ENCODE results near the gene SMPD3.

Gene SMPD3

DNA sequence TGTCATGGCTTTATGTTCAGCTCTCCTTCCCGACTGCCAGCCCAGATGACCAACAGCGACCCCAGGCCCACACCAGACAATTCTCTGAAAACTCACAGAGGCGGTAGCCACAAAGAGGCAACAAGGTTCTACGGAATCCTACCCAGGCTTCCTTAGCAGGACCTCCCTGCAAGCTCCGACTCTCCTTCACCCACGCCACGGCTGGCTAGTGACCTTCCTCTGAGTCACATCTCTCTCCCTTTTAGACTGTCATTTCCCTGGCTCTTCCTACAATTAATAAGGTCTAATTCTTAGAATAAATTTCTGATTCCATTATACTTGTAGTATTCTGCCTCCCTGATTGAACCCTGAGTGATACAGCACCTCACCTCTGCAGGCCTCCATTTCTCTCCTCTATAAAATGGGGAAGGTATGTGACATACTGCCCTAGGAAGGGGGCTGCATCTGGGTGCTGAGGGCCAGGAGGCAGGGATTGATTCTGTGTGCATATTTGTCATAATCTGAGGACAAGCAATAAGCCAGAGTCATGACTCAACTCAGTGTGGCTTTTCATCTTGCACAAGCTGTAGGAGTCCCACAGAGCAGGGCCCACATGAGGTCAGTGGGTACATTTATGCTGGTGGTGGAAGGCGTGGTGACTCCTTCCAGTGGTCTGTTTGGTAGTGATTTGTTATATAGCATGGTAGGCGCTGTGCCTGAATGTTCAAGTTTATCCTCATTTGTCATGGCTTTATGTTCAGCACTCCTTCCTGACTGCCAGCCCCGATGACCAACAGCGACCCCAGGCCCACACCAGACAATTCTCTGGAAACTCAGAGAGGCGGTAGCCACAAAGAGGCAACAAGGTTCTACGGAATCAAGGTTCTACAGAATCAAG is 46.2 kb downstream of the SMPD3 start:
- no peak for DNase-seq

DNA sequence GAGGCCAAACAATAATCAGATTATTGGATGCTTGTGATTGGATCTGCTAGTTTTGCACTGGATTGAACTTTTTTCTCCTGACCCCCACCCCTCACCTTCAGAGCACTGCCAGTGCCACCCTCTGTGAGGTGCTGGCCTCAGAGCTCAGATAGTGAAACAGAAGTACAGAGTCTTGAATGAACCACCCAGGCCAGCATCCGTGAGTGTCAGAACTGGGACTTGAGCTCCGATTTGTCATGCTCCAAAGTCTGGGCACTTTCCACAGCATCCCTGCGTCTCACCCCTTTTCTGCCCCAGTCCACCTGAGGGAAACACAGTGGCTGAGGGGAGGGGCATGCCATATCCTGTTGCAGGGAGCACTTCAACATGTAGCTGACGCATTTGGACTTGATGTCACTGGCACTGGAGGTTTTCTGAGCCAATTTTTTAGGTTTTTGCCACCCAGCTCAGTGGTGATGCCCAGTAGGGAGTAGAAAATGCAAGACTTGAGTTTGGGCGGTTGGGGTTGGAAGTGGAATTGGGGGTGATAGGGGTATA is 47.3 kb downstream of the SMPD3 start:
- DNase-seq = no peak

DNA sequence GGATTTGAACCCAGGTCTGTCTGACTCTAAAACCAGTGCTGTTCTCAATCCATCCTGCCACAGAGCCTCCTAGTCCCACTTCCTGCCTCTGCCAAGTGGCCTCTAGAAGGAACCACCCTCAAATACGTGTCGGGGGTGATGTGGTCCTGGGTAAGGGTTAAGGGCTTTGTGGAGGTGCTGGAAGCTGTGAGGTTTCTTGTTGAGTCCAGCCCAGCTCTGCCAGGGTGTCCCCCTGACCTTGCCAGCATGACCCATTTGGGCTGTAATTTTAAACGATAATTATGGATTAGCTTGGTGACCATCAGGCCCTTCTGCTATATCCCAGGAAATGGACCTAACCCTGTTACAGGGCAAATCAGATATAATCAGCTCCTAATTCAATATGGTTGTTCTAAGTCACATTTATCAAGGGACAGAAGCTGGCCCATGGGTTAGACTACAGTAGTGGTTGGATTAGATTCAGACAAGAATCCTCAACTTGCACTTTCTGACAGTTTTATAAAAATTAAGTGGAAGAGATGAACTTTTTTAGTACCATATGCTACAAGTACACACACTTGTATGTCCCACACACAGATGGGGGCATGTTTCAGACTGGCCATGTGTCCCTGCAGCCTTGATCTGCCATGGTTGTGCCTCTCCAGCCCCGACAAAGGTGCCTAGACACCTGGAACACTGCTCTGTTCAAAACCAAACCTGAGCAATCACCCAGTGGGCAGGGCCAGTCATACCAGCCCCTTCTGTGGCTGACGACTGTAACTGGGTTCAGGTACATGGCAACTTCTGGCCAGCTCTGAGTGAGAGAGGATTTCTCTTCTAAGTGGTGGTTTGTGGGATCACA is 48.0 kb downstream of the SMPD3 start:
- DNase-seq = no peak

DNA sequence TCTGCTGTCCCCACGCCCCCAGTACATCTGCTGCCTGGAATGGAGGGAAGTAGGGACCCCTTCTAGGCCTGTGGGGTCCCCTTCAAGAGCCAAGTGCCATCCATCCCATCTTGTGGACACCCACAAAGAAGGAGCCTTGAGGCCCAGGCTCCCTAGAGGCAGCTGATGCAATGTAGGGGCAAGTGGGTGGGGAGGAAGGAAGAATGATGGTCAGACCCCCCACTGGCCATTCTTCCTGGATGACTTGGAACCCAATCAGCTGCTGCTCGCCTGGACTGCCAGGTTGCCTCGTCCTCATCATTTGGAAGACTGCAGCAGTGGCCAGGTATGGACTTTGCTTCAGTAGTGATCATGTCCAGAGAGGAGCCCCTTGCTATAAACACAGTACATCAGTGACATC is 48.9 kb downstream of the SMPD3 start:
- DNase-seq = no peak

DNA sequence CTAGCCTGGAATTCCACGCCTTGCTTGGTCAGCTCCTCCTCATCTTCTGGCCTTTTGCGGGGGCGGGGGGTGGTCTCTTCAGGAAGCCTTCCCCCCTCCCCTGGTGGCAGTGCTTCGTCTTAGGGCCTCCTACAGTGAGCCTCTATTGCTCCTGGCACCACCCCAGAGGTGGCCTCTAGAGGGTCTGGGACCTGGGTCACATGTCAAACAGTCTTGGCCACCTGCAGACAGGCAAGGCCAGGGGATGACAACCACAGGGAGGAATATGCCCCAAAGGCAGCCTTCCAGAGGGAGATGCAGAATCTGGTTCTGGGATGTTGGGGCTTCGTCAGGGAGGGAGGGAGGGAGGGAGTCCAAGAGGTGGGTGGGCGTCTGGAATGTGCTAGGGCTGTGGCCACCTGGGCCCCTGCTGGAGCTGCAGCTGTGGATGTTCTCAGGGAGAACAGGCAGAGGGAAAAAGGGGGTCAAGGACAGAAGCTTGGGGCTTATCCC is 50.6 kb downstream of the SMPD3 start:
- DNase-seq = no peak

DNA sequence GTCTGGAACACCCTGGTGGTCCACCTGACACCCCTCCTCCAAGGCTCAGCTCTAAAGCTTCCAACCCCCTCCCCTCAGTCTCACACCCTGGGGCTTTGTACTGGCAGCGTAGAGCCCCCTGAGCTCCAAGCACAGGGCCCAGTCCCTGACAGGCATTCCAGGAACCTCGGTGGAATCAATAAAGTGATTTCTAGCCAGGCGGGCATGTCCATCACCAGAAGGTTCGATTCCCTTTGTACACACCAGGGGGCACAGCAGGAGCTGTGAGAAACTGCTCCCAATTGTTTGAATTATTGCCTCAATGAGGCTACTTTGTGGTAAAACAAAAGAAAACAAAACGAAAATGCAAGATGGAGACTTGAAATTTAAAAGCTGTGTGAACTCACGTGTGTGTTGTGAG is 51.8 kb downstream of the SMPD3 start:
- peak; percentile 3 for DNase-seq

DNA sequence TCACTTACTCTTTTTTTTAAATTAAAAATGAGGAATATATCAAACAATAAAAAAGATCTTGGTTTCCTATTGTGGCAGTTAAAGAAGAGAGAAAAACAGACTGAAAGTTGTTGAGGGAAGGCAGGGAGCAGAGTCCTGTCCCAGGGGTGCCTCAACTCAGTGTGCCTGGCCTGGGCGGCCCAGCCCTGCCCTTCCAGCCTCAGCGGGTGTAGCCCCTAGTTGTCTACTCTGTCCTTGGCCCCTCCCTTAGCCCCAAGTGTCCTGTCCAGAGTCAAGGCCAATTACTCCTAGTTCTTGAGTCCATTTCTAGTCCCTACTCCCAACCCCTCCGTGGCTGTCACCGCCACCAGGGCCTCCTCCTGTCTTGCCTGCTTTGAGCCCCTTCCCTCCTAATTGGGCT is 52.5 kb downstream of the SMPD3 start:
- no peak for DNase-seq

DNA sequence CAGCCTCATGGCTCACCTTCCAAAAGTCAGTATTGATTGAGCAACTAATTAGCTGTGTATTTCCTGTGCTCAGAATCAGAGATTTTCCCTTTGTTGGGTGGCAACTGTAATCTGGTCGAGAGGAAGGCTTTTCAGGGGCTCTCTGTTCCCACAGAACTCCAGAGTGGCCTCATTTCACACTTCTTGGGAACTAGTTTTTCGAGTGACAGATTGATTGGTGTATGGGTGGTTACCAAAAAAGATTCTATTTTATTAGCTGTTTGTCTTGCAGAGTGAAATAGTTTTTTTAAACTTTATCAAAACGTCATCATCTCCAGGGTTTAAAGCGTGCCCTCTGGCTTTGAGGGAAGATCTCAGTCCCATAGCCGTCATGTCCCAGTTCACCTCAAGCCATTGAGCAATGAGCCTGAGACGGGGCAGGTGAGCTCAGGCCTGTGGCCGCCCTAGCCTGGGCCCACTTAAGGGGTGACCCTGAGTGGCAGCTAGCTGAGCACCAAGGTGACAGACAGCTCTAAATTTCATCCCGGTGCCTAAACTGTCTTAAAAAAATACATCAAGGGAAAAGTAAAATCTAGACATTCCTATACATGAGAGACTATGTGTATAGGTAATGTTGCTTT is 53.0 kb downstream of the SMPD3 start:
- no peak for DNase-seq

DNA sequence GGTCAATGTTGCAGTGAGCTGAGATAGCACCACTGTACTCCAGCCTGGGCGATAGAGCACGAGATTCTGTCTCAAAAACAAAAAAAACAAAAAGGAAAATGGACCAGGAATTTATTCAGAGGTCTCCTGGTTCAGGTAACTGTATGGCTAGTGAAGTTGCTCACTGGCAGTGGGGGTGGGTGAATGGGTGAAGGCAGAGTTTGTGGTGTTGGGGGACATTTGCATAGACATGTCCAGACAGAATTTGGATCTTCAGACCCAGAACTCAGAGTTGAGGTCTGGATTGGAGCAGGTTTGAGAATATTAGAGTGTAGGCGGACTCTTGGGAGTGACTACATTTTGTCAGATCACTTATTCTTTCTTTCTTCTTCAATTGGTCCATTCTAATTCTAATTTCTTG is 55.0 kb downstream of the SMPD3 start:
- no peak for DNase-seq

DNA sequence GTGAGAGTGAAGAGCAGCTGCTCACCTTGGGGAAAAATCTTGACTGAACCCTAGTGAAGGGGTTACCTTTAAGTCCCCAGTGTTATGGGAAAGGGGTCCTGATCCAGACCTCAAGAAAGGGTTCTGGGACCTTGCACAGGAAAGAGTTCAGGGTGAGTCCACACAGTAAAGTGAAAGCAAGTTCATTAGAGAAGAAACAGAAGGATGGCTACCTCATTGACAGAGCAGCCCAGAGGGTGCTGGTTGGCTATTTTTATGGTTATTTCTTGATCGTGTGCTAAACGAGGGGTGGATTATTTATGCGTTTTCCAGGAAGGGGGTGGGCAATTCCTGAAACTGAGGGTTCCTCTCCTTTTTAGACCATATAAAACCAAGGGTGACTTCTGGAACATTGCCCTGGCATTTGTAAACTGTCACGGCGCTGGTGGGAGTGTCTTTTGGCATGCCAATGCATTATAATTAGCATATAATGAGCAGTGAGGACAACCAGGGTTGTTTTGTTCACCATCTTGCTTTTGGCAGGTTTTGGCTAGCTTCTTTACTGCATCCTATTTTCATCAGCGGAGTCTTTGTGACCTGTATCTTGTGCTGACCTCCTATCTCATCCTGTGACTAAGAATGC is 58.4 kb downstream of the SMPD3 start:
- DNase-seq = no peak

DNA sequence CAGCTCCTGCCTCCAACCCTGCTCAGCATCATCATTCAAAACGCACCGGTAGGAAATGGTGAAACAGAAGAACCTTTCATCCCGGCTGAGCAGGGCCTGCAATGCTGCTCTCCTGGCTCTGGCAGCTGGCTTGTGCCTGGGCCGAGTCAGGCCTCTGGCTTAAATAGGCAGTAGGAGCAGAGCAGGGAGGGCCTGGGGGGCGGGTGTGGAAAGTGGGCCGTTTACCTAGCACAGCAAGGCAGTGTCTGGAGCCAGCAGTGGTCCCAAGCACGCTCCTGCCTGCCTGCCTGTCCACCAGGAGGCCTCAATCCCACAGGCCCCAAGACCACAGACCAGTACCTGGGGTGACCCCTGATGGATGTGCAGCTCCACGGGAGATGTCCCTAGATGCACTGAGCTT is 59.3 kb downstream of the SMPD3 start:
- no peak for DNase-seq

DNA sequence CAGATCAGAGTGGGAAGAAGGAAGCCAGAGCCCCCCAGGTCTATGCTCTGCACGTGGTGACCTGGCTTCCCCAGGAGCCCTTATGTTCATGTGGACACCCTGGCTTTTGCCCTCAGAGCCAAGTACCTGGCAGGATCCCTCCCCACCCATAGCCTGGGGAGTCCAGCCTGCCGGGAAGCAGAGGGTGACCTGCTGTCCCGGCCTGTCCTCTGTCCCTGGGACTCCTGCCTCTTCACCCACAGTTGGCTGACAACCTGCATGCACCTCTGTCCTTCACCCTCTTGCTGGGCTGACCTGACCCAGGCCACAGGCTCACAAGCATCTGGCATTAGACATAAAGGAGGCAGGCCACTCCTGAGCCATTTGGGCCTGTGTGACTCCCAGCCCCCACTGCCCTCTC is 60.2 kb downstream of the SMPD3 start:
- no peak for DNase-seq

DNA sequence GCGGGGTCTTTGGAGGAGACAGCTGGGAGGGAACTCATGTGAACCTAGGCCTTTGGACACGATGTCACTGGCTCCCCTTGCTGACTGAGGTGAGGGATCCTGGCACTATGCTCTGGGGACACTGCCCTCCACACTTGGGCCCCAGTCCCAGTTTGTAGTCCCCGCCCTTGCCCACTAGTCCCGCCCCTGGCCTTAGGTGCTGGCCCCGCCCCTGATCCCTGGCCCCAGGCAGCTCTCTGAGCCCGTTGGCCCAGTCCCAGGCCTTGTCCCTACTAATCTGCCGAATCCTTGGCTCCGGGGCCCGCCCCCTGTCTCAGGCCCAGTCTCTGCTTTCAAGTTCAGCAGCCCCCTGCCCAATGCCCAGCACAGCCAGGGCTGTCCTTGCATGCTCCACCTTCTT is 61.0 kb downstream of the SMPD3 start:
- DNase-seq = no peak

DNA sequence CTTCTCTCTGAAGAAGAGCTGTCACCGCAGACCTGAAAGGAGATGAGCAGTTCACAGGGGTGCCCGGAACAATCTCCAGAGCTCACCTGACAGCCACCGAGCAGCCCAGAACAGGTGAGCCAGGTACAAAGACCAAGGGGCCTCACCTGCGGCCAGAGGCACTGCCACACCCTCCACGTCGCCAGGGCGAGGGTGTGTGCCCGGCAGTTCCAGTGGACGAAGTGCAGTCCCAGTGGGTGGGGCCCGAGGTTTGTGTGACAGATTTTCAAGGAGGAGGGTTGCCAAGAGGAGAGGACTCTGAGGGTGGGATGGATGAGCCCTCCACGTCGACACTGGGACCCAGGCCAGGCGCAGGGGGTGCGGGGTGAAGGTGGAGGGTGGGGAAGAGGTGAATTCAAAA is 61.7 kb downstream of the SMPD3 start:
- DNase-seq = no peak

DNA sequence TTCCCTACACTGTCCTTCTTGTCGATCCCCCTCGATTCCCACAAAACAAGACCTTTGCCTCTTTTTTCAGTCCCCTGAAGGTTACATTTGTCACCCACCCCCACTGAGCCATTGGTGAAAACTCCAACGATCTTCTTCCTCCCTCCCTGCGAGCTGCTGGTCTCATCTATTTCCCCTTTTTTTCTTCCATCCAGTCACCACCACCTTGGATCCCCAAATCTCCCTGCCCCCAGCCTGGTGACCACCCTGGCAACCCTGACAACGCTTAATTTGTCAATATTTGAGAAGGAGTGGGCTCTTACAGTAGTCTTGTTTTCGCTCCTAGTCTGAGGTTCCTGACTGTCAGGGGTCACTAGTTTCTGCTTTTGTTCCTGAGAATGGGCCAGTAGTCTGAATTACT is 62.9 kb downstream of the SMPD3 start:
- no peak for DNase-seq

DNA sequence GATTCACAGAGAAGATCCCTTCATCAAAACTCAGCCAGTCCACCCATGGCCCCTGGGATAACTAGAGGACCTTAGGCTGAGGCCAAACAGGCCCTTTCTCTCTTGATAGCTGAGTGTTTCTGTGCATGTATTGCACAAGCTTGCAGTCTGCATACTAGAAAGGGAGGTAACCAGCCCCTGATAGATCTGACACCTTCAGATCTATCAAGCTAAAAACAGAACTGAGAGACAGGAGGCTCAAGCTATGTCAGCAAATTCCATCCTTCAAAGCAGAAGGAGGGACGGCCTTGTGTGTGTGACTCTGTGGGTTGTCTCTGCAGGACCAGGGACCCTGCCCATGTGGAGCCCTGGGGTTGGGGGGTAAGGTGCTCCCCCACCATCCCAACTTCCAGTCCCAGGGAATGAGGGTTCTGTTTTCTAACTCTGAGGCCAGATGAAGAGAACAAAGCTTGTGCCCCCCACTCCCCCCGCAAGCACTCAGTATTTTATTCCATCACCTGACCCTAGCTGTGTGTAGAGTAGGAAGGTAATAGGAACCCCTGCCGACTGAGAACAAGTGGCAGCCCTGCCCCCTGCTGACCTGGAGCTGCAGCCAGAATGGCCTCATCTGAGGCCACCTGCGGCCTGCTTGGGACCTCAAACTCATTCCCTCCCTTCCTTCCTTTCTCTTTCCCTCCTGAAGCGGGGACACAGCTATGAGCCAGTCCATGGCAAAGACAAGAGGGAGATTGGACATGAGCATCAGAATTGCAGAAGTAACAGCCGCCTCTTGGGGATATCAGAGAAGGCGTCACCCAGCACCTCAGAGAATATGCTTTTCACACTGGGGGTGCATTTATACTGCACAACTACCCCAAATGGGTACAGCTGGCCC is 63.8 kb downstream of the SMPD3 start:
- DNase-seq = no peak

DNA sequence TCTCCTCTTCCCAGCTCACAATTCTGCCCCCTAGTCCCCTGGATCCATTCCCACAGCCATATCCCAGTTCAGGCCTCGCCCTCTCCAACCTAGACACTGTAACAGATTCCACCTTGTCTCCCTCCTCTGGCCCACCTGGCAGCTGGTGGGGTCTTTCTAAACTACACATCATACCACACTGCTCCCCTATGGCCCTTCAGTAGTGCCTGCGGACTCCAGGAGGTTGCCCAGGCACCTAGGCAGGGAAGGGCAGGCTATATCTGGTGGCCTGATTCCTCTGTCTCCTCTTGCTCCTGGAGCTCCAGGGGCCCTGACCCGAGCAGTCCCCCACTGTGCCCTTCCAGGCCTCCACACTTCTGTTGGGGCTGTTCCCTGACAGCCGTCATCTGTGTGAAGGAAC is 64.5 kb downstream of the SMPD3 start:
- no peak for DNase-seq

DNA sequence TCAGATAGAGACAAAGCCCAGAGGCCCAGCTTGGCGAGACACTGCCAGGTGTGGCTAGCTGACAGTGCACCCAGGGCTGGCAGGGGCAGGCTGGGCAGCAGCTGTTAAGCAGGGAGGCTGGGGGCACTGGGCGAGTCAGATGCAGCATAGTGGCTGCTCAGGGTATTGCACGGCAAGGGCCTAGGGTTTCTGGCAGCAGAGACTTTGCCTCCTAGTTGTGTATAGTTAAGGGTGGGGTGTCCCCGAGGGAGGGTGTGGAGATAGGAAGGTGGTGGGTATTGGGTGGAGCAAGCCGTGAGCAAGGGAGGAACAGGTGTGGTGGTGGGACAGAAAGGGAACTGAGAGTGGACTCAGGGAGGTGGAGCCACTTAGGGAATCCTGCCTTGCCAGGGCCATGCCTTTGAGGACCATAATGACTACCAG is 66.0 kb downstream of the SMPD3 start:
- DNase-seq = no peak

DNA sequence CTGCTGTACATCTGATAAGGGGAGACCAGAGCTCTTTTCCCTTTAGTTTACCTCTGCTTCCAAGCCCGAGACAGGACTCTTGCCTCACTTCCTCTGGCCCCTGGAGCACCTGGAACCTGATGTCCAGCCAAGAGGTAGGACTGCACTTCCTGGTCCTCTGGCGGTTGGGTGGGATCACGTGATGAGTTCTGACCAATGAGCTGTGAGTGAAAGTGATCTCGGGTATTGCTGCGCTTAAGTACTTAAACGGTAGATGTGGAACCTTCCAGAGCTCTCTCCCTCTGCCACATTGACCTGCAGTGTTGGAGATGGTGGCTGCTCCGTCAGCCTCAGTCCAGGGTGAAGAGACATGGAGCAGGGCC is 67.0 kb downstream of the SMPD3 start:
- no peak for DNase-seq

DNA sequence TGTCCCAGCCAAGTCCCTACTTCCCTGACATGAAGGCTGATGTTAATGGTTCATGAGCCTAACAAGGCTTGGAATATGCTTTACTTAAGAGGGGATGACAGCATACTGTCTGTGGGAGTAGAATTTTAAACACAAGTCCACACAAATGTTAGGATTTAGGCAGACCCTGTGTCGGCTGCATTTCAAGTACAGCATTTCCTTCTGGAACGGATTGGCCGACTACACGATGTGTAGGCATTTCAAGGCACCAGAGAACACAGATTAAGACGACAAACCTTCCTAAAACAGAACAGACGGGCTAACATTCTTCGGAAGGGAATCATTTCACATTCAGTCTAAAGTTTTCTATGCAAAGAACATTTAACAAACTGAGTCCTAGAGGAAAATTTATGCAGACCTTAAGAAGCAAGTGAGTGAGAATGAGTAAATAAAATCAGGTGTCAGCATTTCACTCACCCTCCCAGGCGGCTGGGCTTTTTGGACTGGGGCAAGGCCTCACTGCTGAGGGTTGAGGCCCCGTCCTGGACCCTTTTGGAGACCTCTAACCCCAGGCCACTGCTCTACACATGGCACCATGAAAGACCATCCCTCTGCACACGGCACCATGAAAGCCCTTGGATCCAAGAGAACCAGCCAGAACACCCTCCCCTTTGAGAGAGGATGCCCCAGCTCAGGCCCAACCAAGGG is 67.5 kb downstream of the SMPD3 start:
- no peak for DNase-seq

DNA sequence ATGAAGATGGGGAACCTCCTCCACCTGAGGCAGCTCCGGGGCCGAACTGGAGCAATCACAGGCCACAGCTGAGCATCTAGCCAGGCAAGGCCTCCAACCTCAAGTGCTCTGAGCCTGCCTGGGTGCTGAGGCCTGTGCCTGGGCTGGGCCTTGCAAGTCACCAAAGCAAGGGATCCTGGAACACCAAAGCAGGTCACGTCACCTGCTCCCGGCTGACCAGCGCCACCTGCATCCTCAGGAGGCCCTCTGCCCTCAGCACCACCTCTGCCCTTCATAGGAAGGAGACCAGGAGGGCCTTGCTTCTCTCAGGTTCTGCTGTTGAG is 68.0 kb downstream of the SMPD3 start:
- DNase-seq = no peak
